Measurements from ENCODE around the gene IWS1.
"Not testable (repeated sequence)": the region's sequence is repeated elsewhere in the genome, so short reads cannot be mapped to it uniquely, and the experiment has no call there.

DNA sequence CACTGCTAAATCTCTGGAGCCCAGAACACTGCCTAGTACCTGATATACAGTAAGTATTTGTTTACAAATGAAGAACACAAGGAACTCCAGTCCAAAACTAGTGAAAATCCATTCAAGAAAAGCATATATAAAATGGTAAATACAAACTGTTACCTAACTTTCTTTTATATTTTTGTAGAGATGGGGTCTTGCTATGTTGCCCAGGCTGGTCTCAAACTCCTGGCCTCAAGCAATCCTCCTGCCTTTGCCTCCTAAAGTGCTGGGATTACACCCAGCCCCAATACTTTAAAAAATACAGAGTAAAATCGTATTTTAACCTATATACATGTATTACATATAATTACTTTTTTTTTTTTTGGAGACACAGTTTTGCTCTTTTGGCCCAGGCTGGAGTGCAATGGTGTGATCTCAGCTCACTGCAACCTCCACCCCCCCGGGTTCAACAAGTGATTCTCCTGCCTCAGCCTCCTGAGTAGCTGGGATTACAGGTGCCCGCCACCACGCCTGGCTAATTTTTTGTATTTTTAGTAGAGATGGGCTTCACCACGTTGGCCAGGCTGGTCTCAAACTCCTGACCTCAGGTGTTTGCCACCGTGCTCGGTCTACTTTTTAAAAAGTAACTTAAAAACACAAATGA lies 2.0 kb downstream of the IWS1 start:
- not testable (repeated sequence) for TF ChIP-seq MAFF (IDR thresholded peaks at IDR 0.05; ENCODE audit: low read length); ZNF518B (CRISPR knock-in tag; IDR thresholded peaks at IDR 0.05); ELK1 (CRISPR knock-in tag; IDR thresholded peaks at IDR 0.05); ATF4 (CRISPR knock-in tag; IDR thresholded peaks at IDR 0.05); EHMT2 (IDR thresholded peaks at IDR 0.05); ZBTB1 (CRISPR knock-in tag; IDR thresholded peaks at IDR 0.05; ENCODE audit: borderline replicate concordance, low read depth); EWSR1 (IDR thresholded peaks at IDR 0.05; ENCODE audit: borderline replicate concordance, low read depth, partially characterized antibody)
- TF ChIP-seq, protein P1, sequence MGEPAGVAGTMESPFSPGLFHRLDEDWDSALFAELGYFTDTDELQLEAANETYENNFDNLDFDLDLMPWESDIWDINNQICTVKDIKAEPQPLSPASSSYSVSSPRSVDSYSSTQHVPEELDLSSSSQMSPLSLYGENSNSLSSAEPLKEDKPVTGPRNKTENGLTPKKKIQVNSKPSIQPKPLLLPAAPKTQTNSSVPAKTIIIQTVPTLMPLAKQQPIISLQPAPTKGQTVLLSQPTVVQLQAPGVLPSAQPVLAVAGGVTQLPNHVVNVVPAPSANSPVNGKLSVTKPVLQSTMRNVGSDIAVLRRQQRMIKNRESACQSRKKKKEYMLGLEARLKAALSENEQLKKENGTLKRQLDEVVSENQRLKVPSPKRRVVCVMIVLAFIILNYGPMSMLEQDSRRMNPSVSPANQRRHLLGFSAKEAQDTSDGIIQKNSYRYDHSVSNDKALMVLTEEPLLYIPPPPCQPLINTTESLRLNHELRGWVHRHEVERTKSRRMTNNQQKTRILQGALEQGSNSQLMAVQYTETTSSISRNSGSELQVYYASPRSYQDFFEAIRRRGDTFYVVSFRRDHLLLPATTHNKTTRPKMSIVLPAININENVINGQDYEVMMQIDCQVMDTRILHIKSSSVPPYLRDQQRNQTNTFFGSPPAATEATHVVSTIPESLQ (CRISPR knock-in tag; IDR thresholded peaks at IDR 0.05) = not testable (repeated sequence)
